GM12892 (cell line): ENCODE data around the gene NLRP9.

Experiments
- POLR2A ChIP-seq: IDR thresholded peaks from 2 replicates; pipeline ENCODE4 v1.6.1; 2011; ENCODE audit warnings: low read depth, low read length, control low read depth
- POLR2AphosphoS5 ChIP-seq: IDR thresholded peaks from 2 replicates; pipeline ENCODE4 v1.6.1; 2011; ENCODE audit warnings: low read depth, low read length, control low read depth

GRCh38 chr19:55723491-55723890, 14.7 kb downstream of the NLRP9 start:
- TF ChIP-seq POLR2A: no peak
- TF ChIP-seq POLR2AphosphoS5: no peak
